HG03520 (cell line): Measurements from ENCODE around the gene ACKR4.
"Not testable (repeated sequence)": the region's sequence is repeated elsewhere in the genome, so short reads cannot be mapped to it uniquely, and the experiment has no call there.

ENCODE experiments used
- ATAC-seq: cut with Tn5 transposase; IDR thresholded peaks from one replicate; pipeline ENCODE4 v1.9.1; 2021; ENCODE audit warnings: mild to moderate bottlenecking, moderate library complexity; ENCODE audit not compliant: unreplicated experiment

ACKR4 gene

GRCh38 chr3:132596816-132597433, at the start of gene ACKR4:
Gene ACKR4 (plus strand): TSS chr3:132597270. CDS start chr3:132600398, 3,128 bp downstream.
- ATAC-seq = no peak

- no peak for ATAC-seq
Observed at GRCh38 chr3:132549169-132549568, 47.9 kb upstream of the ACKR4 start.

GRCh38 chr3:132549890-132550578, 47.0 kb upstream of the ACKR4 start:
- ATAC-seq = peak; percentile 82

- no peak for ATAC-seq
Observed at GRCh38 chr3:132550579-132551305, 46.3 kb upstream of the ACKR4 start.

GRCh38 chr3:132553826-132554225, 43.2 kb upstream of the ACKR4 start:
- no peak for ATAC-seq

- ATAC-seq = no peak
Observed at GRCh38 chr3:132554437-132554836, 42.6 kb upstream of the ACKR4 start.

GRCh38 chr3:132555306-132556035, 41.6 kb upstream of the ACKR4 start:
- no peak for ATAC-seq

GRCh38 chr3:132556036-132556386, 41.1 kb upstream of the ACKR4 start:
- ATAC-seq = not testable (repeated sequence)

GRCh38 chr3:132556508-132557159, 40.4 kb upstream of the ACKR4 start:
- ATAC-seq = no peak

- no peak for ATAC-seq
Observed at GRCh38 chr3:132561003-132561402, 36.1 kb upstream of the ACKR4 start.

- no peak for ATAC-seq
Observed at GRCh38 chr3:132563420-132564069, 33.5 kb upstream of the ACKR4 start.

GRCh38 chr3:132564070-132564465, 33.0 kb upstream of the ACKR4 start:
- no peak for ATAC-seq

GRCh38 chr3:132568422-132568821, 28.6 kb upstream of the ACKR4 start:
- no peak for ATAC-seq

- no peak for ATAC-seq
Observed at GRCh38 chr3:132569153-132569552, 27.9 kb upstream of the ACKR4 start.

- ATAC-seq = no peak
Observed at GRCh38 chr3:132569580-132569979, 27.5 kb upstream of the ACKR4 start.

- ATAC-seq = no peak
Observed at GRCh38 chr3:132570016-132570415, 27.1 kb upstream of the ACKR4 start.

- ATAC-seq = no peak
Observed at GRCh38 chr3:132573797-132574211, 23.3 kb upstream of the ACKR4 start.

- ATAC-seq = no peak
Observed at GRCh38 chr3:132587401-132587800, 9.7 kb upstream of the ACKR4 start.

GRCh38 chr3:132592216-132592615, 4.9 kb upstream of the ACKR4 start:
- no peak for ATAC-seq

GRCh38 chr3:132593241-132593946, 3.7 kb upstream of the ACKR4 start:
- ATAC-seq = no peak
